GM18520 (cell line): ENCODE results near the gene PURA.

Experiments used
- ATAC-seq: cut with Tn5 transposase; IDR thresholded peaks from one replicate; pipeline ENCODE4 v1.9.1; 2021; ENCODE audit not compliant: unreplicated experiment

Gene PURA

DNA sequence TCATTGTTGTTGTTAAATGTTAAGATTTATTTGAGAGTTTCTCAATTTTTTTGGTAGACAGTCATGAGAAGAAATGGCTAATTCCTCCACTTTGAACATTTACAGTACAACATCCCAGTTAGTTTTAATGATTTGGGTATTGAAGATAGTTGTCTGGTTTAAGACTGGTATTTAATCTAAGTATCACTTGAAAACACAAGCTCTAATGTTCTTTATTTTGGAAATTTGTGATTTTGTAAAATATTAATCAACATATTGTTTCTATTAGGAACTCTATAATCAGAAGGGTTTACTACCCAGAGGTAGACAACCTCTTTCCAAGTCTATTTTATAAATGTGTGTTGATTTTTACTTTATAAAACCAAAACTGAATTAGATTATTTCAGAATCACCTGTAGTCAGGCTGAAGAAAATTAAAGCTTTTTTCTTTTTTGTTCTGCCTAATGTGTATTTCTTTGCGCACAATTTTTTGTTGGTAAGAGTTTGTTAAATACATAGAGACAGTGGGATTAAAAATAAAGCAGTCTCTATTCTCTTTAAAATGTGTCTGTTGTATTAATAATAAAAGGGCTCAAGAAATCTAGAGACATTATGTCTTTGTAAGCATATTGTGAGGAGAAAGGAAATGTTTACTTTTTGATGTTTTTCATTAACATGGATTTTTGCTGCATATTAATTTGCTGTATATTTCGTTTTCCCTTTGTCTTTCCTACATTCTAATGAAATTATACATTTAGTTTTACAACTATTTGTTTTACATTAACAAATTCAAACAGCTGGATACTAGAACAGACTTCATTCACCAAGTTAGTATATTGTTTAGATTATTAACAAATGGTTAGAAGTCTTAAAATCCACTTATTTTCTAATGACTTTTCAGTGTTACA, 3.9 kb upstream of the PURA start:
- ATAC-seq, result no peak

DNA sequence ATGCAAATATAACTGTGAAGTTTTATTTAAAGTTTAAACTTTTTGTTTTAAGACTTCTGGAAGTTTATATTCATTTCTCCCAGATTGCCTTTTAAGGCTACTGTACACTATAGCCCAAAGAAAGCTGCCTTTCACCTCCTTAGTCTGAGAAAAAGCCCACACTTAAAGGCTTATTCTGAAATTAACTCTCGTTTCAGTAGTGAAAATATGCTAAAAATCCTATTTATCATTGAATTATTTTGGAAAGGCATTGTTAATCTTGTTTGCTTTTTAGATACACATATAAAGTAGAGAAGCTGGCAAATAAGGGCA, 3.3 kb upstream of the PURA start:
- ATAC-seq, result no peak

DNA sequence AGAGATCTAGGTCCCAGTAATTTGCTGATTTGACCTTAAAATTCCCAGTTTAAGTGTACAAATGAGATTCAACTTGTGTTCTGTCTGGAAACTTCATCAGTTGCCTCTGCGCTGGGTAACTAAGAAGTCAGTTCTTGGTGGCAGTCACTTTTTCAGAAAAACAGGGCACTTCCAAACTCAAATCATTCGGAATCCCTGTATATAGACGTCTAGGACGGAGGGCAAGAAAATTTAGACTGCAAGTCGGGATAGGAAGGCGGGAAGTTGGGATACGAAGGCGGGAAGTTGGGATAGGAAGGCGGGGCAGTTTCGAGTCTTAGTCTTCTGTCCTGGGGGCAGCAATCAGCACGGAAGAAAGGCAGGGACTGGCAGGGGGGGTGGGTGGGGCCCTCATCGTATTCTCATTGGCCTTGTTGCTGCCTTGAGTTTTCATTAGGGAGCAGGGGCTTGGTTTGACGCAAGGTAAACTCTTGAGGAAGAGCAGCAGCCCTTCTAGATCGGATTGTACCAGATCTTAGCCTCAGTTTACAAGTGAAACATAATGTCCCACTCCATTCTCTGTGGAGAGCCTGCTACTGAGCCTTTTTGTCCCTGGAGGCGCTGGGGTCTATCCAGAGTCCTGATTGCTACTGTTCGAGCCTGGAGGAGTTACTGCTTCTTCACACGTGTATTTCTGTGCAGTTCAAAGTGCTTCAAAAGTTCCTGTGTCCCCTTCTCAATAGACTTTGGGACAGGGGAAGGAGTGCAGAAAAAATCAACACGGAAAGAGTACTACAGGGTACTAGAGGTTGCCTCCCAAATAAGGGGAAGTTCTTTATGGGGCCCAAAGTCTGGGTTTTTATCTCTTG, 2.7 kb upstream of the PURA start:
- no peak for ATAC-seq

DNA sequence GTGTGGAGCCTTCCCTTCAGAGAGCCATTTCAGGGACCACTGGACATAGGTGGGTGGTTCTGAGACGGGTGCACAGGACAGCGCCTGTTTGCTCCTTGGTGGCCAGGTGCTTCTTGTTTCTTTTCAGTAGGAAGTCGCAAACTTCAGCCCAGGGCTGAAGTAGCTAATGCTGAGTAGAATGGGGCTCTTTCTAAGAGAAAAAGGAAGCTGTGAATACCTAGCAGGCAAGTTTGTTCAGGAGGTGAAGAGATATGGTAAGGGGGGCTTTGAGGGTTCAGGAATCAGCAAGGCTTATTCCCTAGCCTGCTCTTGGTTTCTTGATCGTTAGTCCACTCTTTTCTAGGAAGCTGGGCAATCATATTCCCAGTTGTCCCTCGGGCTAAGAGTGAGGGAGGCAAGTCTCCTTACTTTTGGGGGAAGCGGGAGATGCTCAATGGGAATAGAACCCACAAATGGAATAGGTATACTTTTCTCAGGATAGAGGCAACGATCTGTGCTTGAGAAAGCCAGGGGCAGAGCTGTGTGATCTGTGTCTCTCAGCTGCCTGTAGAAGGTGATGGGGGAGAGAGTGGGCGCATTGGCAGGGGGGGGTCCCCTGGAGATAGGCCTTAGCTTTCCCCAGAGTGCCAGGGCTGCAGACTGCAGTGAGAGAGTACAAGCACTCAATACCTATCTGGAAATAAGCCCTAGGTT, 1.9 kb upstream of the PURA start:
- no peak for ATAC-seq

DNA sequence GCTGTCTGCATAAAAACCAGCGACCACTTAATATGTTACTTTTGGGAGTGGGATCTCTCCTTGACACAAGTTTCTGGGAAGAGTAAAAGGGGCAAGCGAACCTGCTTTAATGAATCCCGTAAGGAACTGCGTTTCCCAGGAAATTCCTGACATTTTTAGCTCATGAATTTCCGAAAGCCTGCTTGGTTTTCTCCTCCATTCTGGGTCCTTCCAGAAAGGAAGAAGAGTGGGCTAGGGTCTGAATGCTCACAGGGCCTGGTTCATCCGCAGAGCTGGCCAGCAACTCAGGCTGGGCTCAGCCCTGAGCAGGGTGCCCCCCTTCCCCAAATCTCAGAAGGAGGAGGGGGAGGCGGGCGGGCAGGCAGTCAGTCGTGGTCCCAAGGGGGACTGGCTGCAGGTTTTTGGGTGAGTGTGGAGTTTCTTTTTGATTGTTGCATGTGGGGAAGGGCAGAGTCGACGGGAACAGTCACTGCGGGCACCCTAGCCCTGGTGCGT, 1.2 kb upstream of the PURA start:
- ATAC-seq, result no peak

DNA sequence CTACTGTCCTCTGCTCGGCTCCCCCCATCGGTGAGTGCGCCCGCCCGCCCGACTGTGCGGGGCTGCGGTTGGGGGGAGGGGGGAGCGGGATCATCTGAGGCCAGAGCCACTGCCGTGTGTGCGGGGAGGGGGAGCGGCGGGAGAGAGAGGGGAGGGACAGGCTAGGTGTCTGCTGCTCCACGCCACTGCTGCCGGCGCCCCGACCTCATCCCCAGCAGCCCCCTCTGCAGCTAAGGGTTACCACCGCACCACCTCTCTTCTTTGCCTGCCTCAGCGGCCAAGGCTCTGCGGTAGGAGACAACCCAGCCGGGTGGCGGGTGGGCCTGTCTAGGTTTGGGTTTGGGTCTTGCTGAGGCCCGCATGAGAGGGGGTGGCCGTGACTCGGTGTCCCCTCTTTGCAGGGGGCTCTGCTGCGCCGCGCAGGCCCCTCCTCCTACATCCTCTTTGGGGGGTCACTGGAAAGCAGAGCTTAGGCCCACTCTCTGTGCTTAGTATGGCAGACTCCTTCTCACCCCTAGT, 670 bp upstream of the PURA start:
- ATAC-seq, result no peak

DNA sequence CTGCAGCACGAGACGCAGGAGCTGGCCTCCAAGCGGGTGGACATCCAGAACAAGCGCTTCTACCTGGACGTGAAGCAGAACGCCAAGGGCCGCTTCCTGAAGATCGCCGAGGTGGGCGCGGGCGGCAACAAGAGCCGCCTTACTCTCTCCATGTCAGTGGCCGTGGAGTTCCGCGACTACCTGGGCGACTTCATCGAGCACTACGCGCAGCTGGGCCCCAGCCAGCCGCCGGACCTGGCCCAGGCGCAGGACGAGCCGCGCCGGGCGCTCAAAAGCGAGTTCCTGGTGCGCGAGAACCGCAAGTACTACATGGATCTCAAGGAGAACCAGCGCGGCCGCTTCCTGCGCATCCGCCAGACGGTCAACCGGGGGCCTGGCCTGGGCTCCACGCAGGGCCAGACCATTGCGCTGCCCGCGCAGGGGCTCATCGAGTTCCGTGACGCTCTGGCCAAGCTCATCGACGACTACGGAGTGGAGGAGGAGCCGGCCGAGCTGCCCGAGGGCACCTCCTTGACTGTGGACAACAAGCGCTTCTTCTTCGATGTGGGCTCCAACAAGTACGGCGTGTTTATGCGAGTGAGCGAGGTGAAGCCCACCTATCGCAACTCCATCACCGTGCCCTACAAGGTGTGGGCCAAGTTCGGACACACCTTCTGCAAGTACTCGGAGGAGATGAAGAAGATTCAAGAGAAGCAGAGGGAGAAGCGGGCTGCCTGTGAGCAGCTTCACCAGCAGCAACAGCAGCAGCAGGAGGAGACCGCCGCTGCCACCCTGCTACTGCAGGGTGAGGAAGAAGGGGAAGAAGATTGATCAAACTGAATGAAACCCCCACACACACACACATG, 654 bp downstream of the PURA start:
- peak; percentile 25 for ATAC-seq

DNA sequence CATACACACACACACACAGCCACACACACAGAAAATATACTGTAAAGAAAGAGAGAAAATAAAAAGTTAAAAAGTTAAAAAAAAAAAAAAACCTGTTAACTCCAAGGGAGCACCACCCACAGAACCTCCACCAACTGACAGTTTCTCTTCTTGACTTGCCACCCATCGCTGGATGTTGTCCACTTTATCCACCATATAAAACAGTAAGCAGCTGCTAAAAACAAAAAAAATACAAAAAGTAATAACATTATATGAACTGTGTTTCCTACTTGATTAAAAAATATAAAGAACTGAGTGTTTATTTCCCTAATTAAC, 1.2 kb downstream of the PURA start:
- no peak for ATAC-seq

DNA sequence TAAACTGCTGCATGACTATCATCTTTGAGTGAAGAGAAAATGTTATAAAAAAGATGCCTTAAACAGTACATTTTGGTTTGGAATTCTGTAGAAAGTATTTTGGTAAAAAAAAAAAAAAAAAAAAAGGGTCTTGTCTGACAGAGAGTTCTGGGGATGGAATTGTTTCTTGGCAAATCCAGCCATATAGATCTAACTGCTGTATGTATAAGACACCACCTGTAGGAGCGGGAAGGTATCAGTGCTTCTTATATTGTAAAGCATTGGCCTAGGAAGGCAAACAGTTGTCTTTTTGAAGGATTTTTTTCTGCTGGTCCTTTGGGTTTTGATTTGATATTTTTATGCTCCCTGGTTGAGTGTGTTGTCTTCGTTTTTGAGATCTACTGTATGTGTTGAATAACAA, 2.8 kb downstream of the PURA start:
- ATAC-seq, result no peak

DNA sequence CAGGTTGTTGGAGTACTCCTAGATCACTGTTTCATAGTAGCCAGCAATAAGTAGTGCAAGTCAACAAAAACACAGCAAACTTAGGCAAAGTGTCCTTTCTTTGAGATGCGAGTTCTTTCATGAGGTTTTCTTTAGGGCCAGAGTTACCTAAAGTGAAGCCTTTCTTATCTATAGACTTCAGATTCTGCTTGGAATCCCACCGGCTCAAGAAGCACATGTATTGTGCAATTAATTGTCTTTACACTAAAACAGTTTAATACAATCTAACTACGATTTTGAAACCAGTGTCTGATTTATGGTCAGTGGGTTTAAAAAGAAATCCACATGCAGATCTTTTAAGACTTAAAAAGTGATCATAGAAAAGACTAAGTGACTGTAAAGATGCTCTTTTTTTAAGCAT, 3.6 kb downstream of the PURA start:
- ATAC-seq, result no peak

DNA sequence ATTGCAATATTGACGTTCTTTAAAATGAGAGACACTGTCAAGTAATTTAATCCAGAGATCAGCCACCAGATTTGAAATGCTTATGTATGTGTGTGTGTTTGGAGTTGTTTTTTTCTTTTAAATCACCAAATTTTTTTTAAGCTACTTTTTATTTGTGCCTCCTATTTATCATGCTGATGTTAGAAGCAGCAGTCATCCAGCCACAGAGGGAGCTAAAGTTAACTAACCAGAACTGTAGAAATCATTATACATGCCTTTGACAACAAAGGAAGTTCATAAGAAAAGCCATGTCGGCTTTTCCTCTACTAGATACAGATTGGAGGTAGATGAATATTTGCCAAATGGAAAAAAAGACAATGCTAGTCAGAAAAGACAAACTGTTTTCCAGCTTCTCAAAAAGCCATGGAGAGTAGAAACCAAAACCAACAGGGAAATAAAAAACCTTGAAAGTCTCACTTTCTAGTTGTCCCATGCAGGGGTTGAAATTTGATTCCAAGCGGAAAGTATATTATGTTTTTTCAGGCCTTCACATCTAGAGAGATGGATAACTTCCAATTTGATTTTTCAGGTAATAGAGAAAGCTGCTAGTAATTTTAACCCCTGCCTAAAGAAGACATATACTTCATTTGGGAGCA, 4.5 kb downstream of the PURA start:
- no peak for ATAC-seq

DNA sequence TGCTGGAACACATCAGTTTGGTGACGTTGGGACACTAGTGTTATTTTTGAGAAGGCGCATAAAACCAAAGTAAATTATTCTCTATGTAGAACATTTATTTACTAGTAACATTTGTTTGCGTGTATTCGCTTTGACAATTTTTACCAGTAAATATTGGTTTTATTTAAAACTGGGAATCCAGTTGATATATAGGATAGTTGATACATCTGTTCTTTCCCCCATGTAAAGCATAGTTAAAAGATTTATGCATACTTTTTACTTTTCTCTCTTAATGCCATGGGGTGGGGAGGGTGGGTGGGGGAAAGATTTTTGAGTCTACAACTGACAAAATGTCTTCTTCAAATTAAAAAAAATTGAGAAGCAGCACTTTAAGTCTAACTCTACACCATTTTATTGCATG, 11.7 kb downstream of the PURA start, which contains the start of gene IGIP:
Gene IGIP (plus strand): TSS at position 301 of the 400 bp plus-strand sequence. CDS start 2,540 bp downstream, outside the sequence.
- ATAC-seq, result no peak

DNA sequence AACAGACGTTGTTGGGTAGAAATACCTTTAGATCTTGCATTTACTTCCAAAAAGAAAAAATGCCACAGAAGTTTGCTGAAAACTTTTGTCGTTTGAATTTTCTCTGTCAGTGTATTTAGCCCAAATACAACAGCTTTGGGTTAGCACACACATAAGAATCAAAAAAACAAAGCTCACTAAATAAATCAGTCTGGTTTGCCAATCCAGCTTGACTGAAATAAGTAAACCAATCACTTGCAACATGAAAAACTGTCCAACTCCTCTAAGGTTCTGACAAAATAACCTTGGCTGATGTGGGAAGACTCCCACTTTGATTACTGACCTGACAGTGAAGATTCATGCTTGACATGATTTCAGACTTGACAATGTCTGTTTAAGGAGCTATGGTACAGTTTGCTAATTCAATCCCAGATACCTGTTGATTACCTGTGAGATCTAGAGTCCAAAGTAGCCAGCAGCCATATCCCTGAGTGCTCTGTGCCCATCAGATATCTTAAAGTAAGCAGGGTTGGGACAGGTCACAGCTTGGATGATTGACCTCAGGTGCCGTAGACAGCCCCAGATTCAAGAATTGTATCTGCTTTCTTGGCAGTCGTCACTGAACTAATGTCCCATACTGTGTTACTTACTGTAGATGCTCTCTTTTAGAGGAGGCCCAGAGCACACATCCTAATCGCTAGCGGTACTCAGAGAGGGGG, 12.6 kb downstream of the PURA start:
- no peak for ATAC-seq

DNA sequence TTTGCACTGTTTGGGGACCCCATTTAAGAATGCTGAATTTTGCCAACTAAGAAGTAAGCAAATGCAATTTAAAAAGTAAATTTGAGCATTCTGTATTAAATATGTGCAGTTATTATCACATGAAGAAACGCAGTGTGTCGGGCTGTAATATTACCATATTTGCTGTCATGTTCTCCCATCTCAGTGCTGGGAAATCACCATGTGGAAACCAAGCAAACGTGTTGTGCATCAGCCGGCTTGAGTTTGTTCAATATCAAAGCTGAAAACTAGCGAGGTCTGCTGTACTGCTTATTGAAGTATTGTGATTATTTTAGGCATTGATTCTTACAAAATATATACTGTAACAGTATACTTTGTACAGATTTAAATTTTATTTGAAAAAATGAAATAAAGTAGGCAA, 14.5 kb downstream of the PURA start:
- no peak for ATAC-seq

DNA sequence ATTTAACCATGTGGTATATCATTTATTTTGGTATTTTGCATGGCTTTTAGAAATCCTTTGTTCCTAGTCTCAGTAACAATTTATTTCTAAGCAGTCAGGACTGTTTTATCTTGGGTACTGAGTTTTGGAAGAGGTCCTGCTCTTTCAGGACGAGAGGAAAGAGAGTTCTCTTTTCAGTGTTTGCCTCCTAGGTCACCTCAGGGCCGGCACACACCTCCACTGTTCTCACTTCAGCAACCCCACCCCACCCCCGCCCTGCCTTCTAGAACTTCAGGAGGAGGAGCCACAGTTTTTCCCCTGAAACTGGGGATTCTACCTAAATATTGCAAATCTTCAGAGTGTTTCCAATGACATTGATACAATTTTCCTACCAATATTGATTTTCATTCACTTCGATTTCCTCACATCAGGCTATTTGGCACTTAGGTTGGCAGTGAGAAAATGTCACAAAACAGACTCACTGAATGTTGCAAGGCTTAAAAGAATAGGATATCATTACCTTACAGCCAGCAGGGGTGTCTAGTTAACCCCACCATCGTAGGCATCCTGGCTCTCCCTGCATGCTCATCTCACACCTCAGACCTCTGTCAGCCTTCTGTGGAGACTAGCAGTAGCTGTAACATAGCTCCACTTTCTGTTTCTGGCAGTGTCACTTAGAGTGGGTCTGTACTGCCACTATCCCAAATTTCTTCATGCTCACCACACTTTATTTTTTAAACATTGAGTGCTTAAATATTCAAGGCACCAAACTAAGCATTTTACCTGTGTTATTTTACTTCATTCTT, 17.2 kb downstream of the PURA start:
- no peak for ATAC-seq

DNA sequence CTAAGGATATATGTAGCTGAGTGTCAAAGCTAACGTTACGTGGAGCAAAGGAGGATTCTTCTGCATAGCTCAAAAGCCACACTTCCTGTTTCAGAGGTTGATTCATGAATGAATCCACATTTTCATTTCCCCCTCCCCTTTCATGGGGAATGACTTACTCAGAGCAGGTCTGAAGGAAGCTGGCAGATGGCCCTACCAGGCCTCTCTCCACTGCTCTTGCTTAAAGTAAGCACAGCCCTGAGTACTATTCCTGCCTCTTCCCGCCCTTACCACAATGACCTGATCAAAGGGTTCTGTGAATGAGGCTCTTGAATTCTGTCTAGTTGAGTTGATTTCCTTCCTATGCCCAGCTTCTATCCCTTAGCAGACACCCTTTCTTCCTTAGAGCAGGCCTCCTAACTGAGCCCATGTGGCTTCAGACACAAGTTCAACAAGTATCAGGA, 18.1 kb downstream of the PURA start:
- no peak for ATAC-seq

DNA sequence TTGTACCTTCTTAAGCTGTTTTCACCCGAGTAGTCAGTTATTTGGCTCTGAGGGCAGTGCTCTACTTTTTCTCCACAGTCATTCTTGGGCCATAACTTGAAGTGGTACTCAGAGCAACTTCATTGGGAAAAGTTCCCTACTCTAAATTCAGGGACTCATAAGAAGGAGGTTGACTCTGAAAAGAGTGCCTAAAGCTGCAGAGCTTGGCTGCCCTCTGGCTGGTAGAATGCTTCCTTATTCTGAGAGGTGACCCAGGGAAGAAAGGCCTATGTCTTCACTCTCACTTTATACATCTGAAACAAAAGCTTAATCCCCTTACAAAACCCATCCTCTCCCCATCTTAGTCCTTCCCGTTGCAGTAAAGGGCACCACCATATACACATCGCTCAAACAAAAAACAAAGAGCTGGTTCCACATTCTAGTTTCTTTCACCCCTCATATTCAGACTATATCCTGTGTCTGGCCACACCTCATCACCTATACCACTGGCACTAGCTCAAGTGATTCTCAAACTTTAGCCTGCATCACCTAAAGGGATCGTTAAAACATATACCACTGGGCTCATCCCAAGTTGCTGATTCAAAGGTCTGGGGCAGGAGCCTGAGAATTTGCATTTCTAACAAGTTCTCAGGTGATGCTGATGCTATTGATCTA, 19.7 kb downstream of the PURA start:
- ATAC-seq, result no peak
